ENCODE results near the gene SCNN1G. TPM values are rescaled to one million over a fixed set of nuclear protein-coding genes. Genes with fewer than 3 reads are reported as not detected.

The SCNN1G gene
- total and polyA plus RNA-seq, 2 of the 4 experiments (the other 2 are of a cell fraction) = not detected

GRCh38 chr16:23214796-23215195, 32.3 kb downstream of the SCNN1G start:
- Histone ChIP-seq H4K5ac (ENCODE audit: low read depth, low read length) (no peak overlapping the region), H3K27me3 (ENCODE audit: control insufficient read depth, insufficient read depth, low read length) (no peaks in the 10 kb centered on the region), H2AK9ac (replicated peaks; ENCODE audit: low read depth, low read length, poor library complexity) (no peak overlapping the region), H3K4ac (ENCODE audit: low read depth, low read length) (no peak overlapping the region), H4K8ac (ENCODE audit: low read depth in 2 of 2, low read length in 2 of 2) (no peak overlapping the region), H3K27ac (ENCODE audit: insufficient read depth, low read length) (no peak overlapping the region), H3K4me1 (ENCODE audit: control insufficient read depth, insufficient read depth, low read length) (no peaks in the 10 kb centered on the region), H2AFZ (replicated peaks; ENCODE audit: low read length, poor library complexity) (no peak overlapping the region), H3K4me3 (ENCODE audit: insufficient read depth, low read depth, low read length) (no peak overlapping the region), H3K23ac (ENCODE audit: low read depth, low read length) (no peak overlapping the region), H2BK20ac (ENCODE audit: low read depth, low read length) (no peak overlapping the region), H2AK5ac (ENCODE audit: low read depth, low read length) (no peak overlapping the region), H4K91ac (ENCODE audit: insufficient read depth, low read depth, low read length) (no peak overlapping the region), H2BK120ac (ENCODE audit: low read depth, low read length) (no peak overlapping the region), H3K4me2 (ENCODE audit: low read depth, low read length) (no peak overlapping the region), H3K56ac (ENCODE audit: extremely low read depth, insufficient read depth, low read length) (no peak overlapping the region), H3K18ac (ENCODE audit: low read depth, low read length) (no peak overlapping the region), H3K14ac (replicated peaks; ENCODE audit: low read depth, low read length) (no peak overlapping the region), H2BK15ac (ENCODE audit: low read depth, low read length) (no peak overlapping the region), H3K9ac (ENCODE audit: low read depth, low read length) (no peak overlapping the region), H2BK5ac (ENCODE audit: low read depth, low read length, poor library complexity, severe bottlenecking) (no peak overlapping the region), H3K79me1 (ENCODE audit: low read depth in 1 of 2, low read length in 2 of 2) (no peaks in the 10 kb centered on the region), H4K20me1 (ENCODE audit: insufficient read depth, low read length) (no peaks in the 10 kb centered on the region), H3K9me1 (ENCODE audit: insufficient read depth, low read length) (no peaks in the 10 kb centered on the region), H3K9me3 (ENCODE audit: control insufficient read depth, insufficient read depth, low read length) (no peaks in the 10 kb centered on the region), H3K36me3 (ENCODE audit: control insufficient read depth, insufficient read depth, low read length) (no peaks in the 10 kb centered on the region)
- 47% methylated on average over 3 of the region's 7 CpGs; no CpG with 5 or more reads in 1 of the 2 experiments for WGBS, 2 experiments (ENCODE audit: extremely low coverage in 2 of 2, insufficient read length in 1 of 2)
- in situ Hi-C loops (cut with MboI; ENCODE audit: low sequenced_read_pairs) (no loop called here), dilution Hi-C loops (cut with HindIII; ENCODE audit: low sequenced_read_pairs, unreplicated experiment) (no loop called here), intact Hi-C loops (cut with micrococcal nuclease) (no loop called here)
- ATAC-seq (ENCODE audit: low read depth) (no peak), DNase-seq (no peak)
- TF ChIP-seq BHLHE40 (IDR thresholded peaks at IDR 0.05; ENCODE audit: low read depth, low read length) = no peak
- no peak for TF ChIP-seq CTCF (conservative IDR thresholded peaks at IDR 0.05; ENCODE audit: low read depth, low read length)
- no peak for TF ChIP-seq CEBPB (IDR thresholded peaks at IDR 0.05; ENCODE audit: low read depth, low read length)
- no peak for TF ChIP-seq NFE2L2 (IDR thresholded peaks at IDR 0.05; ENCODE audit: low read depth, low read length)
- TF ChIP-seq SMC3 (IDR thresholded peaks at IDR 0.05; ENCODE audit: low read depth, low read length) = no peak
- TF ChIP-seq MAZ (IDR thresholded peaks at IDR 0.05; ENCODE audit: borderline replicate concordance, low read depth, low read length) = no peak
- TF ChIP-seq RAD21 (IDR thresholded peaks at IDR 0.05; ENCODE audit: low read length) = no peak
- no peak for TF ChIP-seq CHD1 (IDR thresholded peaks at IDR 0.05; ENCODE audit: low read depth, low read length)
- POLR2A ChIA-PET (ENCODE audit: unreplicated experiment) = no interaction called here
- CTCF ChIA-PET = no interaction called here
- BruUV-seq (replicated peaks) = no TSS peak

All from IMR-90 (cell line).